Endothelial cell (in vitro differentiated cells): ENCODE results near the gene CNOT10. TPM values are rescaled to one million over a fixed set of nuclear protein-coding genes. Genes with fewer than 3 reads are reported as not detected.

Source experiments
- DNase-seq: peaks from one replicate; pipeline ENCODE4 v3.0.0; 2021; ENCODE audit warnings: low spot score
- H3K27ac Mint-ChIP-seq: one replicate; pipeline ENCODE4 v1.8.0; 2021; ENCODE audit warnings: mixed read lengths, inconsistent platforms; ENCODE audit not compliant: unreplicated experiment
- H3K27me3 Mint-ChIP-seq: one replicate; pipeline ENCODE4 v1.8.0; 2021; ENCODE audit warnings: mild to moderate bottlenecking, moderate library complexity, mixed read lengths, inconsistent platforms; ENCODE audit not compliant: unreplicated experiment
- H3K36me3 Mint-ChIP-seq: one replicate; pipeline ENCODE4 v1.8.0; 2021; ENCODE audit warnings: mild to moderate bottlenecking, low read depth, mixed read lengths, inconsistent platforms; ENCODE audit not compliant: unreplicated experiment
- H3K4me1 Mint-ChIP-seq: one replicate; pipeline ENCODE4 v1.8.0; 2021; ENCODE audit warnings: mild to moderate bottlenecking, mixed read lengths, inconsistent platforms; ENCODE audit not compliant: unreplicated experiment
- H3K4me3 Mint-ChIP-seq: one replicate; pipeline ENCODE4 v1.8.0; 2021; ENCODE audit warnings: mild to moderate bottlenecking, mixed read lengths, inconsistent platforms; ENCODE audit not compliant: unreplicated experiment
- H3K9me3 Mint-ChIP-seq: one replicate; pipeline ENCODE4 v1.8.0; 2021; ENCODE audit warnings: mixed read lengths, inconsistent platforms; ENCODE audit not compliant: unreplicated experiment
- total RNA-seq: library from RNA; stranded (reverse); fragmentation: NEBNext Ultra II Directional; extraction: Animal tissue kit (Norgen Biotek cat#: 25700); gene quantifications from one replicate; pipeline ENCODE4 v1.2.1, GENCODE V29; 2021; ENCODE audit not compliant: unreplicated experiment
- TF ChIP-seq, protein P1 (sequence below): fragments of 200-600 bp; sonication (generic); IDR thresholded peaks from one replicate; pipeline ENCODE4 v1.5.0; 2021; ENCODE audit warnings: antibody characterized with exemption; ENCODE audit not compliant: unreplicated experiment

CNOT10 gene
- total RNA-seq, 1 donor from 2014 or later, result 42.1 TPM

DNA sequence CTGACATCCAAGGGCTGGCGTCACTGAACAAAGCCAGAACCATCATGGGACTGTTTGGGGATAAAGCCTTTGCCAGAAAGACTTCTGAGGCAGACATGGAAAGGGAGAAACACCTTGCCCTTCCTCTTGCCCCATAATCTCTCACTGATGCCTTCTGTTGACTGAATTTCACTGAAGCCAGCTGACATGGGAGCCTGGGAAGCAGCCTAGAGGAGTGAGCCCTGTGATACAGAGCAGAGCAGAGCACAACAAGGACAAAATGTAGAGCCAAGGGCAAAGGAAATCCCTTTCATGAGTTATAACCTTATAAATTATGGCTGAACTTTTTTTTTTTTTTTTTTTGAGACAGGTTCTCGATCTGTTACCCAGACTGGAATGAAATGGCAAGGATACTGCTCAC is 9.8 kb upstream of the CNOT10 start:
- H3K27ac Mint-ChIP-seq, result no peak overlapping the region
- H3K4me3 Mint-ChIP-seq, result no peak overlapping the region
- H3K9me3 Mint-ChIP-seq, result no peaks in the 10 kb centered on the region
- peaks cover 3% of the 10 kb centered on the region for H3K27me3 Mint-ChIP-seq
- H3K4me1 Mint-ChIP-seq, result peaks cover 2% of the 10 kb centered on the region
- no peak for DNase-seq
- TF ChIP-seq, protein P1, sequence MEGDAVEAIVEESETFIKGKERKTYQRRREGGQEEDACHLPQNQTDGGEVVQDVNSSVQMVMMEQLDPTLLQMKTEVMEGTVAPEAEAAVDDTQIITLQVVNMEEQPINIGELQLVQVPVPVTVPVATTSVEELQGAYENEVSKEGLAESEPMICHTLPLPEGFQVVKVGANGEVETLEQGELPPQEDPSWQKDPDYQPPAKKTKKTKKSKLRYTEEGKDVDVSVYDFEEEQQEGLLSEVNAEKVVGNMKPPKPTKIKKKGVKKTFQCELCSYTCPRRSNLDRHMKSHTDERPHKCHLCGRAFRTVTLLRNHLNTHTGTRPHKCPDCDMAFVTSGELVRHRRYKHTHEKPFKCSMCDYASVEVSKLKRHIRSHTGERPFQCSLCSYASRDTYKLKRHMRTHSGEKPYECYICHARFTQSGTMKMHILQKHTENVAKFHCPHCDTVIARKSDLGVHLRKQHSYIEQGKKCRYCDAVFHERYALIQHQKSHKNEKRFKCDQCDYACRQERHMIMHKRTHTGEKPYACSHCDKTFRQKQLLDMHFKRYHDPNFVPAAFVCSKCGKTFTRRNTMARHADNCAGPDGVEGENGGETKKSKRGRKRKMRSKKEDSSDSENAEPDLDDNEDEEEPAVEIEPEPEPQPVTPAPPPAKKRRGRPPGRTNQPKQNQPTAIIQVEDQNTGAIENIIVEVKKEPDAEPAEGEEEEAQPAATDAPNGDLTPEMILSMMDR, result no peak
- no peaks in the 10 kb centered on the region for H3K36me3 Mint-ChIP-seq

DNA sequence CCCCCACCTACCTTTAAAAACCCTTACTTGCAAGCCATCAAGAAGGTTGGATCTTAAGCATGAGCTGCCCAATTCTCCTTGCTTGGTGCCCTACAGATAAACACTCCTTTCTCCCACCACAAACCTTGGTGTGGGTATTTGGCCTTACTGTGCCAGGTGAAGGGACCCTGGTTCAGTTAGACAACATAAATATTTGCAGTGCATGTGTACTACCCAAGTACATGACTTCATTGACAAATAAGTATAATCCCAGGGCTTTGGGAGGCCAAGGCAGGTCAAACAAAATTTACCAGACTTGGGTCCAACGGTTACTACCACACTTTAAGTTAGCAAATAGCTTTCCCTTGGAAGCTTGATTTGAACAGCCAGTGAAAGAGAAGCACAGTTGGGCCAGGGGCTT is 9.3 kb upstream of the CNOT10 start:
- peaks cover 3% of the 10 kb centered on the region for H3K27me3 Mint-ChIP-seq
- peaks cover 2% of the 10 kb centered on the region for H3K4me1 Mint-ChIP-seq
- no peaks in the 10 kb centered on the region for H3K9me3 Mint-ChIP-seq
- no peak overlapping the region for H3K4me3 Mint-ChIP-seq
- no peaks in the 10 kb centered on the region for H3K36me3 Mint-ChIP-seq
- no peak for DNase-seq
- TF ChIP-seq, protein P1, result no peak
- H3K27ac Mint-ChIP-seq, result no peak overlapping the region

DNA sequence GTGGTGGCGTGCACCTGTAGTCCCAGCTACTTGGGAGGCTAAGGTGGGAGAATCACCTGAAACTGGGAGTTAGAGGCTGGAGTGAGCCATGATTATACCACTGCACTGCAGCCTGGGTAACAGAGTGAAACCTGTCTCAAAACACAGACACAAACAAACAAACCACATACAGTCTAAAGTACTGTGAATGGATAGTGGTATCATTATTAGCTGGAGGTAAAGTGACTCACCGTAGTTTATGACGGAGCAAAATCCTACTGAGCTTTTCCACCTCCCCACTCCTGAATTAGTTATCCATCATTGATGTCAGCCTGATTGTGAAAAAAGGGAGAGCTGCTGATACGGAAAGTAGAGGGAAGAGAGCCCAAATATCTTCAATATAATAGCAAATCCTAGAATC is 3.2 kb upstream of the CNOT10 start:
- Mint-ChIP-seq H3K4me1 (peaks cover 17% of the 10 kb centered on the region), H3K27ac (no peak overlapping the region), H3K27me3 (peaks cover 1% of the 10 kb centered on the region), H3K4me3 (no peak overlapping the region), H3K36me3 (no peaks in the 10 kb centered on the region), H3K9me3 (no peaks in the 10 kb centered on the region)
- TF ChIP-seq, protein P1, result no peak
- DNase-seq, result no peak

DNA sequence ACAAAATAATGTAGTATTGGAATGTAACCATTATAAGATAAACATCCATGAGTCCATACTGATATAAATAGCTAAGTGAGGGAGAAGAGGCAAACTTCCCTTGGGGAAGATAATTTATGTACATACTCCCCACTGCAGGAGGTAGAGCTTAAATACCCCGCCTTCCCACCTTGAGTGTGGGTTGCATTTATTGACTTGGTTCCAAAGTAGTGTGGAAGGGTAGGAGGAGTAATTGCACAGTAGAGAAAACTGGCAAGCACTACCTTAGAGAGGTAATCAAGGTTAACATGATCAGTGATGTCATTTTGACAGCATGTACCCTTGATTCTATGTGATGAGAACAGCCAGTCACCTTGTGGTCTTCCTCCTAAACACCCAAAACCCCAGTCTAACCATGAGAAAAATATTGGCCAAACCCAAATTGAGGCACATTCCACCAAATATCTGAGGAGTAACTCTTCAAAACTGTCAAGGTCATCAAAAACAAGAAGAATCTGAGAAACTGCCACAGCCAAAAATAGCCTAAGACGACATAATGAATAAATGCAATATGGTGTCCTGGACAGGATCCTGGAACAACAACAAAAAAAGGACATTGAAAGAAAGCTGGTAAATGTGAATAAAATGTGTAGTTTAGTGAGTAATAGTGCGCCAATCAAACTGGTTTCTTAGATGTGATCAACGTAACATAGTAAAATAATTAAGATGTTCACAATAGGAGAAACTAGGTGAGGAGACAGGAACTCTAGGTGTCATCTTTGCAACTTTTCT is 774 bp upstream of the CNOT10 start:
- peak overlapping the region; percentile 79 for H3K27ac Mint-ChIP-seq
- TF ChIP-seq, protein P1, result no peak
- H3K4me1 Mint-ChIP-seq, result peaks cover 24% of the 10 kb centered on the region
- no peaks in the 10 kb centered on the region for H3K36me3 Mint-ChIP-seq
- no peaks in the 10 kb centered on the region for H3K9me3 Mint-ChIP-seq
- peak overlapping the region; percentile 85 for H3K4me3 Mint-ChIP-seq
- no peak for DNase-seq
- no peaks in the 10 kb centered on the region for H3K27me3 Mint-ChIP-seq

DNA sequence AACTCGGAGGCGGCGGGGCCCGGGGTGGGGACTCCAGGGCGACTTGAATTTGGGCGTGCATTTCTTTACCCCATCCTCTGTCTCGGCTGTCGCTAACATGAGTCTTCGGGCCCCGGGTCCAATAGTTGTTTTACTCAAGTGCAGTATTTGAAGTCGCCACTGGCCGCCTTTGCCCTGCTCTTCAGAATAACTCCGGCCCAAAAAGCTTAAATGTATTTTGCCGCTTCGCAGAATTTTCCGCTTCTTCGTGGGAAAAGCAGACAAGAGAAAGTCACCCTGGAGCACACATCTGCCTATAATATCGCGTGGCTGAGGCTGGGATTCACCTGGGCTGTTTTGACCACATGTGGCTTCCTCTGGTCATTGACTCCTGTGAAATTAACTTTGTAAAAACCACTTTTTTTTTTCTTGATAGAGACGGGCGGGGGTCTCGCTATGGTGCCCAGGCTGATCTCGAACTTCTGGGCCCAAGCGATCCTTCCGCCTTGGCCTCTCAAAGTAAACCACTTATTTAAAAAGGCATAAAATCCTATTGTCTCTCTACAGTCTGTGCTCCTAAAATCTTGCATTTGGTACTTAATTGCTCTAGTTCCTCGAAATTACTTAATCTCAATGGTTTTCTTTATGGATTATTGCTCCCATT is 676 bp downstream of the CNOT10 start:
- Mint-ChIP-seq H3K9me3 (no peaks in the 10 kb centered on the region), H3K27me3 (no peaks in the 10 kb centered on the region), H3K4me3 (peak overlapping the region; percentile 97), H3K36me3 (no peaks in the 10 kb centered on the region), H3K4me1 (peaks cover 24% of the 10 kb centered on the region), H3K27ac (peak overlapping the region; percentile 97)
- TF ChIP-seq, protein P1, result no peak
- DNase-seq, result no peak
